Sigmoid colon (tissue), 4 donors: Measurements from ENCODE around the gene CHRDL1.

Experiments
- CTCF ChIP-seq, 4 experiments: fragments of 450-650 bp in 3 of 4; fragments of 200-600 bp in 1 of 4; IDR thresholded peaks; one replicate each; pipeline ENCODE4 v1.5.1; 2016 to 2019; ENCODE audit warnings: antibody characterized with exemption in 4 of 4, mild to moderate bottlenecking in 3 of 4, moderate library complexity in 2 of 4
- EP300 ChIP-seq, 4 donors: sonication (generic); formaldehyde crosslinking; IDR thresholded peaks; one replicate each; pipeline ENCODE4 v1.6.1; 2017; ENCODE audit warnings: antibody characterized with exemption in 4 of 4
- POLR2A ChIP-seq, 2 donors: fragments of 450-650 bp; IDR thresholded peaks; one replicate each; pipeline ENCODE4 v1.6.1; 2016; ENCODE audit warnings: antibody characterized with exemption in 2 of 2, mild to moderate bottlenecking in 2 of 2, moderate library complexity in 2 of 2
- POLR2AphosphoS5 ChIP-seq, 4 donors: sonication (generic); formaldehyde crosslinking; IDR thresholded peaks; one replicate each; pipeline ENCODE4 v1.6.1; 2017; ENCODE audit warnings: antibody characterized with exemption in 4 of 4

GRCh38 chrX:110804446-110804845 is 8.8 kb upstream of the CHRDL1 start:
- no peak for TF ChIP-seq POLR2AphosphoS5 (IDR thresholded peaks at IDR 0.05)
- TF ChIP-seq EP300 (IDR thresholded peaks at IDR 0.05) = no peak
- no peak for TF ChIP-seq CTCF (IDR thresholded peaks at IDR 0.05)
- no peak for TF ChIP-seq POLR2A (IDR thresholded peaks at IDR 0.05)
